HepG2 (cell line): ENCODE data around the gene DOK4. TPM values are rescaled to one million over a fixed set of nuclear protein-coding genes. Genes with fewer than 3 reads are reported as not detected.

Source experiments
- AKNA ChIP-seq: sonication (generic); formaldehyde crosslinking; IDR thresholded peaks from 2 replicates; pipeline ENCODE4 v1.4.0; 2020; ENCODE audit warnings: missing genetic modification reagents, borderline replicate concordance
- ATF7-NPFF ChIP-seq: sonication (generic); formaldehyde crosslinking; IDR thresholded peaks from 2 replicates; pipeline ENCODE4 v1.8.1; 2023; ENCODE audit warnings: mild to moderate bottlenecking, low read depth, missing genetic modification reagents, moderate library complexity
- BRCA1 ChIP-seq: sonication (generic); formaldehyde crosslinking; IDR thresholded peaks from 2 replicates; pipeline ENCODE4 v1.4.0; 2020; ENCODE audit warnings: missing genetic modification reagents
- CBFB ChIP-seq: sonication (generic); formaldehyde crosslinking; IDR thresholded peaks from 2 replicates; pipeline ENCODE4 v1.4.0; 2020; ENCODE audit warnings: missing genetic modification reagents
- FOXM1 ChIP-seq: sonication (generic); formaldehyde crosslinking; IDR thresholded peaks from 2 replicates; pipeline ENCODE4 v1.5.0; 2020; ENCODE audit warnings: missing genetic modification reagents
- GATAD1 ChIP-seq: IDR thresholded peaks from 2 replicates; pipeline ENCODE4 v1.6.1; 2016; ENCODE audit warnings: missing genetic modification reagents, missing compliant biosample characterization
- GFI1 ChIP-seq: sonication (generic); formaldehyde crosslinking; IDR thresholded peaks from 2 replicates; pipeline ENCODE4 v1.5.0; 2020; ENCODE audit warnings: missing genetic modification reagents, mild to moderate bottlenecking, borderline replicate concordance
- SIX1 ChIP-seq: sonication (generic); formaldehyde crosslinking; IDR thresholded peaks from 2 replicates; pipeline ENCODE4 v1.4.0; 2020; ENCODE audit warnings: missing genetic modification reagents, borderline replicate concordance
- ZBTB2 ChIP-seq: sonication (generic); formaldehyde crosslinking; IDR thresholded peaks from 2 replicates; pipeline ENCODE4 v1.8.0; 2022; ENCODE audit warnings: low read depth, missing genetic modification reagents
- ZEB1 ChIP-seq: IDR thresholded peaks from 2 replicates; pipeline ENCODE4 v1.6.1; 2012; ENCODE audit warnings: mild to moderate bottlenecking, low read depth, inconsistent platforms; ENCODE audit not compliant: insufficient replicate concordance
- ZMYM4 ChIP-seq: sonication (generic); formaldehyde crosslinking; IDR thresholded peaks from 2 replicates; pipeline ENCODE4 v1.8.1; 2023; ENCODE audit warnings: mild to moderate bottlenecking, missing genetic modification reagents
- ZNF232 ChIP-seq: sonication (generic); formaldehyde crosslinking; IDR thresholded peaks from 2 replicates; pipeline ENCODE4 v1.4.0; 2020; ENCODE audit warnings: missing genetic modification reagents, borderline replicate concordance
- ZNF296 ChIP-seq: sonication (generic); formaldehyde crosslinking; conservative IDR thresholded peaks from 2 replicates; pipeline ENCODE4 v1.5.0; 2020; ENCODE audit warnings: mild to moderate bottlenecking, missing genetic modification reagents
- ZNF549 ChIP-seq: sonication (generic); formaldehyde crosslinking; IDR thresholded peaks from 2 replicates; pipeline ENCODE4 v1.5.0; 2020; ENCODE audit warnings: missing genetic modification reagents
- polyA plus RNA-seq, 8 experiments: library from polyadenylated mRNA; depleted of rRNA in 3 of 8; stranded (reverse) in 7 of 8; unstranded in 1 of 8; fragments of >200 nt; fragmentation: Illumina TruSeq in 4 of 8; extraction: Trizol in 4 of 8; gene quantifications; 2 replicates each; pipeline versions ENCODE4 v1.2.1 to v1.2.3, GENCODE V29; 2011 to 2016; ENCODE audit warnings: low read depth in 4 of 8, missing spikeins in 1 of 8, mixed read lengths in 1 of 8; ENCODE audit not compliant: insufficient read depth in 1 of 8
- total RNA-seq, 5 experiments: library from RNA; depleted of rRNA; stranded (reverse); fragments of >200 nt; fragmentation: Illumina TruSeq; extraction: Trizol; gene quantifications; 2 replicates each; pipeline ENCODE4 v1.2.3, GENCODE V29; 2016; ENCODE audit warnings: low read depth in 1 of 5
- TF ChIP-seq, protein P1 (sequence below): sonication (generic); formaldehyde crosslinking; IDR thresholded peaks from 2 replicates; pipeline ENCODE4 v1.4.0; 2020; ENCODE audit warnings: missing genetic modification reagents, borderline replicate concordance

DOK4 gene
- total and polyA plus RNA-seq, 2 of the 13 experiments (the other 11 are each of a cell fraction or from before 2014, with no cell fraction given), result 52.7 to 70.0 TPM

DNA sequence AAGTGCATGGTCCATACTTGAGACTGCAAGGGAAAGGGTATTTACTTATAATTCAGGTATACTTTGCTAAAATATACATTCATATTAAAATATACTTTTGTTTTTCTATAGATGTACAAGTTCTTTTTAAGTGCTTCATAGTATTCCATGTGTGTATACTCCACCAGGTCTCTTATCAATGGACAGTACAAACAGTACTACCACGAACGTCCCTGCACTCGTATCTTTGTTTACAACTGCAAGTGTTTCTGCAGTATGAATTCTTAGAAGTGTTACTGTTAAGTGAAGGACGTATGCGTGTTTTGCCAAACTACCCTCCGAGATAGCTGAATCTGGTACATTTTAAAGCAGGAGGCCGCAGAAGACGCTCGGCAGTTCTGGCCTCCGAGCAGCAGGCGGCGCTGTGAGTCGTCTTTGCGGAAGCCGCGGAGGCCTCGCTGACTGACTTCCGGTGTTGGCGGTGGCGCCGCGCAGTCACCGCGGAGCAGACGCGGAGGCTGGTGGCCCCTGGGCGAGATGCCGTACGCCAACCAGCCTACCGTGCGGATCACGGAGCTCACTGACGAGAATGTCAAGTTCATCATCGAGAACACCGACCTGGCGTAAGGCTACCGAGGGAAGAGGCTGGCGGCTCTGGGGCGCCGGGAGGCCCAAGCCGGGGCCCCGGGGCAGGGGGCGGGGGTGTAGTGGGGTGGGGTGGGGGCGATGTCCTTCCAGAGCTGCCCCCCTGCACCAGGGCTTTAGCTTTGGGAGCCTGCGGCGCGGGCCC lies 23.9 kb downstream of the DOK4 start, which contains the start of gene POLR2C (continued):
- no peak for TF ChIP-seq ZEB1
- TF ChIP-seq BRCA1 (CRISPR knock-in tag), result peak; percentile 93
- peak; percentile 100 for TF ChIP-seq ZMYM4 (CRISPR knock-in tag)
- TF ChIP-seq CBFB (CRISPR knock-in tag), result peak; percentile 97
- peak; percentile 84 for TF ChIP-seq ATF7-NPFF
- peak; percentile 53; the same call in 1 of the 2 replicates for TF ChIP-seq GFI1
- TF ChIP-seq, protein P1, sequence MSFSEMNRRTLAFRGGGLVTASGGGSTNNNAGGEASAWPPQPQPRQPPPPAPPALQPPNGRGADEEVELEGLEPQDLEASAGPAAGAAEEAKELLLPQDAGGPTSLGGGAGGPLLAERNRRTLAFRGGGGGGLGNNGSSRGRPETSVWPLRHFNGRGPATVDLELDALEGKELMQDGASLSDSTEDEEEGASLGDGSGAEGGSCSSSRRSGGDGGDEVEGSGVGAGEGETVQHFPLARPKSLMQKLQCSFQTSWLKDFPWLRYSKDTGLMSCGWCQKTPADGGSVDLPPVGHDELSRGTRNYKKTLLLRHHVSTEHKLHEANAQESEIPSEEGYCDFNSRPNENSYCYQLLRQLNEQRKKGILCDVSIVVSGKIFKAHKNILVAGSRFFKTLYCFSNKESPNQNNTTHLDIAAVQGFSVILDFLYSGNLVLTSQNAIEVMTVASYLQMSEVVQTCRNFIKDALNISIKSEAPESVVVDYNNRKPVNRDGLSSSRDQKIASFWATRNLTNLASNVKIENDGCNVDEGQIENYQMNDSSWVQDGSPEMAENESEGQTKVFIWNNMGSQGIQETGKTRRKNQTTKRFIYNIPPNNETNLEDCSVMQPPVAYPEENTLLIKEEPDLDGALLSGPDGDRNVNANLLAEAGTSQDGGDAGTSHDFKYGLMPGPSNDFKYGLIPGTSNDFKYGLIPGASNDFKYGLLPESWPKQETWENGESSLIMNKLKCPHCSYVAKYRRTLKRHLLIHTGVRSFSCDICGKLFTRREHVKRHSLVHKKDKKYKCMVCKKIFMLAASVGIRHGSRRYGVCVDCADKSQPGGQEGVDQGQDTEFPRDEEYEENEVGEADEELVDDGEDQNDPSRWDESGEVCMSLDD (CRISPR knock-in tag), result peak; percentile 73; the same call in 1 of the 2 replicates
- no peak for TF ChIP-seq FOXM1
- no peak for TF ChIP-seq AKNA (CRISPR knock-in tag)
- TF ChIP-seq ZNF549 (CRISPR knock-in tag), result no peak
- TF ChIP-seq SIX1 (CRISPR knock-in tag), result peak; percentile 66; the same call in 1 of the 2 replicates
- TF ChIP-seq GATAD1 (CRISPR knock-in tag), result peak; percentile 98
- 0 out of 2 replicates have a peak, but pooled peaks have one; percentile 52 for TF ChIP-seq ZNF296
- peak; percentile 72; the same call in 1 of the 2 replicates for TF ChIP-seq ZBTB2 (CRISPR knock-in tag)
- peak; percentile 87; the same call in 1 of the 2 replicates for TF ChIP-seq ZNF232 (CRISPR knock-in tag)
